Omental fat pad (tissue), 4 donors: Measurements from ENCODE around the gene ELL. TPM values are rescaled to one million over a fixed set of nuclear protein-coding genes. Genes with fewer than 3 reads are reported as not detected.

Experiments used
- ATAC-seq: fragments of 150-250 bp; one replicate; pipeline ENCODE4 v1.9.1; 2016; ENCODE audit warnings: mild to moderate bottlenecking, moderate library complexity; ENCODE audit not compliant: low FRiP score
- DNase-seq: peaks from one replicate; pipeline ENCODE4 v3.0.0-alpha.2; 2019; ENCODE audit warnings: low spot score
- CTCF ChIP-seq, 3 donors: fragments of 450-650 bp; IDR thresholded peaks; one replicate each; pipeline ENCODE4 v1.5.1; 2016 to 2017; ENCODE audit warnings: antibody characterized with exemption in 3 of 3, mild to moderate bottlenecking in 3 of 3, moderate library complexity in 2 of 3
- total RNA-seq, 4 donors: library from RNA; depleted of rRNA; stranded (reverse); fragments of >200 nt; gene quantifications; one replicate each; pipeline ENCODE4 v1.1.0, GENCODE V29; 2016

Gene ELL
- total RNA-seq, 4 donors from 2014 or later, result 18.1 to 43.1 (median 24.8) TPM

GRCh38 chr19:18393836-18394235 lies 128.0 kb downstream of the ELL start:
- ATAC-seq (no peak), DNase-seq (no peak)
- TF ChIP-seq CTCF (IDR thresholded peaks at IDR 0.05), result no peak

GRCh38 chr19:18392926-18393325 lies 128.9 kb downstream of the ELL start:
- ATAC-seq (no peak), DNase-seq (no peak)
- no peak for TF ChIP-seq CTCF (IDR thresholded peaks at IDR 0.05)

Other genes with a start within 250 kb of the ELL start
- 10 to 100 TPM in 2 of 4 donors, 1 to 10 TPM in 2; 1.7 to 15.9 (median 7.4) TPM for gene IQCN, start 247.6 kb downstream of the ELL start, total RNA-seq
- gene JUND, start 240.4 kb downstream of the ELL start, total RNA-seq, result 100 to 1,000 TPM; 398 to 859 (median 623) TPM
- gene LSM4, start 199.0 kb downstream of the ELL start, total RNA-seq, result 100 to 1,000 TPM in 1 of 4 donors, 10 to 100 TPM in 3; 58.6 to 140 (median 93.1) TPM
- 10 to 100 TPM; 15.6 to 25.2 (median 18.0) TPM for gene PGPEP1, start 181.5 kb downstream of the ELL start, total RNA-seq
- gene GDF15, start 135.9 kb downstream of the ELL start, total RNA-seq, result 1 to 10 TPM; 1.9 to 4.6 (median 3.0) TPM
- 10 to 100 TPM; 11.8 to 37.2 (median 28.8) TPM for gene LRRC25, start 124.4 kb downstream of the ELL start, total RNA-seq
- gene SSBP4, start 102.7 kb downstream of the ELL start, total RNA-seq, result 10 to 100 TPM; 29.9 to 62.9 (median 43.7) TPM
- 10 to 100 TPM; 20.0 to 36.7 (median 29.8) TPM for gene ISYNA1, start 83.9 kb downstream of the ELL start, total RNA-seq
- gene FKBP8, start 21.5 kb upstream of the ELL start, total RNA-seq, result 100 to 1,000 TPM; 193 to 275 (median 236) TPM
- gene KXD1, start 35.8 kb upstream of the ELL start, total RNA-seq, result 100 to 1,000 TPM in 3 of 4 donors, 10 to 100 TPM in 1; 96.9 to 140 (median 102) TPM
- 100 to 1,000 TPM; 600 to 891 (median 689) TPM for gene UBA52, start 49.8 kb upstream of the ELL start, total RNA-seq
- 100 to 1,000 TPM in 2 of 4 donors, 10 to 100 TPM in 2; 79.5 to 127 (median 101) TPM for gene REX1BD, start 66.7 kb upstream of the ELL start, total RNA-seq
- 100 to 1,000 TPM in 1 of 4 donors, 10 to 100 TPM in 1, 1 to 10 TPM in 2; 6.3 to 115 (median 10.9) TPM for gene CRLF1, start 84.7 kb upstream of the ELL start, total RNA-seq
- under 1 TPM in 2 of 4 donors, not detected in 2; 0.28 to 0.79 TPM for gene TMEM59L, start 90.8 kb upstream of the ELL start, total RNA-seq
- 10 to 100 TPM in 3 of 4 donors, 1 to 10 TPM in 1; 6.3 to 17.8 (median 11.6) TPM for gene KLHL26, start 115.0 kb upstream of the ELL start, total RNA-seq
- 1 to 10 TPM; 2.8 to 6.5 (median 5.6) TPM for gene CRTC1, start 161.6 kb upstream of the ELL start, total RNA-seq